SK-N-SH treated with all-trans-retinoic acid at 6 μM for 48 hours (cell line): Measurements from ENCODE around the gene MS4A4A.

Experiments
- ATAC-seq: fragments of 200-7000 bp; cut with Tn5 transposase; 3 replicates; pipeline ENCODE4 v1.9.1; 2020; ENCODE audit warnings: mild to moderate bottlenecking, moderate library complexity
- ARNTL ChIP-seq: fragments of 450-650 bp; formaldehyde crosslinking; IDR thresholded peaks from 2 replicates; pipeline ENCODE4 v1.5.0; 2020; ENCODE audit warnings: low read depth, mild to moderate bottlenecking, moderate library complexity, borderline replicate concordance
- BACH2 ChIP-seq: fragments of 250-450 bp; sonication (Bioruptor Pico); IDR thresholded peaks from 2 replicates; pipeline ENCODE4 v1.9.0; 2021; ENCODE audit warnings: mild to moderate bottlenecking, borderline replicate concordance
- CREB5 ChIP-seq: fragments of 250-450 bp; sonication (Bioruptor Pico); IDR thresholded peaks from 2 replicates; pipeline ENCODE4 v1.5.1; 2020; ENCODE audit warnings: low read depth, mild to moderate bottlenecking, moderate library complexity
- CSDC2 ChIP-seq: fragments of 250-450 bp; sonication (Bioruptor Pico); IDR thresholded peaks from 2 replicates; pipeline ENCODE4 v1.5.0; 2020; ENCODE audit warnings: mild to moderate bottlenecking, moderate library complexity
- CSRNP3 ChIP-seq: fragments of 250-450 bp; sonication (Bioruptor Pico); IDR thresholded peaks from 2 replicates; pipeline ENCODE4 v1.5.1; 2021; ENCODE audit warnings: mild to moderate bottlenecking, moderate library complexity
- GLIS3 ChIP-seq: fragments of 250-450 bp; sonication (Bioruptor Pico); IDR thresholded peaks from 2 replicates; pipeline ENCODE4 v1.5.0; 2020; ENCODE audit warnings: mild to moderate bottlenecking, moderate library complexity
- ISL1 ChIP-seq: fragments of 250-450 bp; sonication (Bioruptor Pico); IDR thresholded peaks from 2 replicates; pipeline ENCODE4 v2.1.2; 2022; ENCODE audit warnings: mild to moderate bottlenecking, moderate library complexity
- OSR1 ChIP-seq: fragments of 250-450 bp; sonication (Bioruptor Pico); IDR thresholded peaks from 2 replicates; pipeline ENCODE4 v1.8.0; 2022; ENCODE audit warnings: moderate library complexity, mild to moderate bottlenecking, inconsistent platforms
- PATZ1 ChIP-seq: fragments of 250-450 bp; sonication (Bioruptor Pico); IDR thresholded peaks from 2 replicates; pipeline ENCODE4 v1.8.0; 2020; ENCODE audit warnings: mild to moderate bottlenecking, moderate library complexity, borderline replicate concordance
- POU6F1 ChIP-seq: fragments of 250-450 bp; sonication (Bioruptor Pico); IDR thresholded peaks from 2 replicates; pipeline ENCODE4 v1.8.0; 2021; ENCODE audit warnings: low read depth, mild to moderate bottlenecking, moderate library complexity, borderline replicate concordance
- PPARA ChIP-seq: fragments of 250-450 bp; sonication (Bioruptor Pico); IDR thresholded peaks from 2 replicates; pipeline ENCODE4 v1.5.0; 2020; ENCODE audit warnings: mild to moderate bottlenecking, borderline replicate concordance
- RARB ChIP-seq: fragments of 250-450 bp; sonication (Bioruptor Pico); IDR thresholded peaks from 2 replicates; pipeline ENCODE4 v1.8.0; 2021; ENCODE audit warnings: mild to moderate bottlenecking, moderate library complexity
- SNAI2 ChIP-seq: fragments of 250-450 bp; sonication (Bioruptor Pico); IDR thresholded peaks from 2 replicates; pipeline ENCODE4 v1.5.0; 2020; ENCODE audit warnings: mild to moderate bottlenecking, moderate library complexity
- TCF4 ChIP-seq: fragments of 250-450 bp; sonication (Bioruptor Pico); IDR thresholded peaks from 2 replicates; pipeline ENCODE4 v1.8.0; 2021; ENCODE audit warnings: mild to moderate bottlenecking, moderate library complexity, borderline replicate concordance
- TOX ChIP-seq: fragments of 250-450 bp; sonication (Bioruptor Pico); IDR thresholded peaks from 2 replicates; pipeline ENCODE4 v1.8.0; 2021; ENCODE audit warnings: mild to moderate bottlenecking, moderate library complexity, borderline replicate concordance
- TSHZ2 ChIP-seq: fragments of 250-450 bp; sonication (Bioruptor Pico); IDR thresholded peaks from 2 replicates; pipeline ENCODE4 v1.5.0; 2020; ENCODE audit warnings: mild to moderate bottlenecking, moderate library complexity
- ZC3H10 ChIP-seq: fragments of 250-450 bp; sonication (Bioruptor Pico); IDR thresholded peaks from 2 replicates; pipeline ENCODE4 v1.5.1; 2021; ENCODE audit warnings: mild to moderate bottlenecking, moderate library complexity
- ZFP3 ChIP-seq: fragments of 250-450 bp; sonication (Bioruptor Pico); IDR thresholded peaks from 2 replicates; pipeline ENCODE4 v1.5.0; 2020; ENCODE audit warnings: mild to moderate bottlenecking, moderate library complexity
- ZFP30 ChIP-seq: fragments of 450-650 bp; formaldehyde crosslinking; IDR thresholded peaks from 2 replicates; pipeline ENCODE4 v1.5.0; 2022; ENCODE audit warnings: mild to moderate bottlenecking, moderate library complexity
- ZNF565 ChIP-seq: fragments of 450-650 bp; formaldehyde crosslinking; conservative IDR thresholded peaks from 2 replicates; pipeline ENCODE4 v1.5.0; 2020; ENCODE audit warnings: low read depth, mild to moderate bottlenecking, moderate library complexity
- ZNF70 ChIP-seq: fragments of 450-650 bp; formaldehyde crosslinking; IDR thresholded peaks from 2 replicates; pipeline ENCODE4 v1.5.0; 2020; ENCODE audit warnings: mild to moderate bottlenecking, moderate library complexity
- ZNF8 ChIP-seq: fragments of 450-650 bp; formaldehyde crosslinking; IDR thresholded peaks from 2 replicates; pipeline ENCODE4 v1.5.0; 2020; ENCODE audit warnings: mild to moderate bottlenecking, moderate library complexity

MS4A4A gene

GRCh38 chr11:60257956-60258722 lies 22.3 kb upstream of the MS4A4A start:
- TF ChIP-seq CSDC2 (CRISPR knock-in tag) (no peak), OSR1 (CRISPR knock-in tag) (no peak), CREB5 (CRISPR knock-in tag) (no peak), TOX (CRISPR knock-in tag) (no peak), ZFP30 (CRISPR knock-in tag) (no peak), ZNF70 (CRISPR knock-in tag) (no peak), RARB (CRISPR knock-in tag) (no peak), ZNF8 (CRISPR knock-in tag) (no peak), TCF4 (CRISPR knock-in tag) (no peak), ZNF565 (no peak), PPARA (CRISPR knock-in tag) (no peak), GLIS3 (CRISPR knock-in tag) (no peak), ARNTL (no peak), ISL1 (no peak), SNAI2 (CRISPR knock-in tag) (no peak), CSRNP3 (CRISPR knock-in tag) (no peak)
- TF ChIP-seq, all 23 proteins: peak for 0
- ATAC-seq, result no peak

GRCh38 chr11:60261014-60261413 lies 19.5 kb upstream of the MS4A4A start:
- no peak for ATAC-seq
- TF ChIP-seq ZNF565 (no peak), TSHZ2 (CRISPR knock-in tag) (no peak), OSR1 (CRISPR knock-in tag) (no peak), ARNTL (no peak), ZFP3 (CRISPR knock-in tag) (no peak), TOX (CRISPR knock-in tag) (no peak), BACH2 (CRISPR knock-in tag) (no peak), ZNF8 (CRISPR knock-in tag) (no peak), GLIS3 (CRISPR knock-in tag) (no peak), ISL1 (no peak), CSRNP3 (CRISPR knock-in tag) (no peak), ZC3H10 (CRISPR knock-in tag) (no peak), CSDC2 (CRISPR knock-in tag) (no peak), PATZ1 (CRISPR knock-in tag) (no peak), POU6F1 (CRISPR knock-in tag) (no peak), TCF4 (CRISPR knock-in tag) (no peak), SNAI2 (CRISPR knock-in tag) (no peak), PPARA (CRISPR knock-in tag) (no peak), ZNF70 (CRISPR knock-in tag) (no peak), CREB5 (CRISPR knock-in tag) (no peak)
